ENCODE results near the gene GZMM. TPM values are rescaled to one million over a fixed set of nuclear protein-coding genes. Genes with fewer than 3 reads are reported as not detected.

GZMM gene
- total and polyA plus RNA-seq, 2 experiments from 2014 or later, result 0.29 TPM; not detected in 1

DNA sequence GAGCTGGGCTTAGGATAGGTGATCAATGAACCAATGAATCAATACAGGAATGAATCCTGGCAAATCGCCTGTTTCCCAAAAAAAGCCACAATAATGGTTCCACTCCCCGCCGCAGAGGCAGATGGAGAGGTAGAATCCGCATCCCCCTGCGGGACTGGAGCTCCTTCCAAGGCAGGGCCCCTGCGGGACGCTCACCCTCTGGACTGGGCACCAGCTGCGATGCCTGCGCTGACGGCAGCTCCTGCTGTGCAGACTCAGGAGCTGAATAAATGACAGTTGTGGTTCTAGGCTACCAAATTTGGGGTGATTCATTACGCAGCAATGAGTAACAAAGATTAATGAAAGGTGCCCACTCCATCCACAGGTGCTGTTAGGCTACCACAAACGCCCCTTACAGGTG lies 21.1 kb upstream of the GZMM start:
- Histone ChIP-seq H3K9me2 (ENCODE audit: insufficient read depth) (no peaks in the 10 kb centered on the region), H3K4me3 (no peak overlapping the region), H3K36me3 (ENCODE audit: insufficient read depth) (no peaks in the 10 kb centered on the region), H3K4me2 (no peak overlapping the region), H2AFZ (no peak overlapping the region), H4K20me1 (replicated peaks; ENCODE audit: insufficient read depth) (no peaks in the 10 kb centered on the region), H3K79me2 (replicated peaks; ENCODE audit: insufficient read depth) (no peaks in the 10 kb centered on the region), H3K4me1 (ENCODE audit: insufficient read depth) (no peaks in the 10 kb centered on the region), H3K27ac (ENCODE audit: low read depth) (no peak overlapping the region), H3F3A (replicated peaks; ENCODE audit: low read depth) (0 out of 2 replicates have a peak, but pooled peaks cover 3% of the 10 kb centered on the region), H3K27me3 (ENCODE audit: insufficient read depth) (peaks cover 20% of the 10 kb centered on the region)
- Mint-ChIP-seq H3K4me1 (peaks cover 3% of the 10 kb centered on the region), H3K4me3 (no peak overlapping the region), H3K36me3 (ENCODE audit: low read depth) (peaks cover 17% of the 10 kb centered on the region; the same call in 2 of the 3 replicates), H3K9me3 (peaks cover 24% of the 10 kb centered on the region), H3K27ac (no peak overlapping the region), H3K27me3 (ENCODE audit: insufficient read depth, low read depth, poor library complexity) (peaks cover 17% of the 10 kb centered on the region)
- ATAC-seq (no peak), DNase-seq (ENCODE audit: low spot score) (no peak)
- TF ChIP-seq, protein P1, sequence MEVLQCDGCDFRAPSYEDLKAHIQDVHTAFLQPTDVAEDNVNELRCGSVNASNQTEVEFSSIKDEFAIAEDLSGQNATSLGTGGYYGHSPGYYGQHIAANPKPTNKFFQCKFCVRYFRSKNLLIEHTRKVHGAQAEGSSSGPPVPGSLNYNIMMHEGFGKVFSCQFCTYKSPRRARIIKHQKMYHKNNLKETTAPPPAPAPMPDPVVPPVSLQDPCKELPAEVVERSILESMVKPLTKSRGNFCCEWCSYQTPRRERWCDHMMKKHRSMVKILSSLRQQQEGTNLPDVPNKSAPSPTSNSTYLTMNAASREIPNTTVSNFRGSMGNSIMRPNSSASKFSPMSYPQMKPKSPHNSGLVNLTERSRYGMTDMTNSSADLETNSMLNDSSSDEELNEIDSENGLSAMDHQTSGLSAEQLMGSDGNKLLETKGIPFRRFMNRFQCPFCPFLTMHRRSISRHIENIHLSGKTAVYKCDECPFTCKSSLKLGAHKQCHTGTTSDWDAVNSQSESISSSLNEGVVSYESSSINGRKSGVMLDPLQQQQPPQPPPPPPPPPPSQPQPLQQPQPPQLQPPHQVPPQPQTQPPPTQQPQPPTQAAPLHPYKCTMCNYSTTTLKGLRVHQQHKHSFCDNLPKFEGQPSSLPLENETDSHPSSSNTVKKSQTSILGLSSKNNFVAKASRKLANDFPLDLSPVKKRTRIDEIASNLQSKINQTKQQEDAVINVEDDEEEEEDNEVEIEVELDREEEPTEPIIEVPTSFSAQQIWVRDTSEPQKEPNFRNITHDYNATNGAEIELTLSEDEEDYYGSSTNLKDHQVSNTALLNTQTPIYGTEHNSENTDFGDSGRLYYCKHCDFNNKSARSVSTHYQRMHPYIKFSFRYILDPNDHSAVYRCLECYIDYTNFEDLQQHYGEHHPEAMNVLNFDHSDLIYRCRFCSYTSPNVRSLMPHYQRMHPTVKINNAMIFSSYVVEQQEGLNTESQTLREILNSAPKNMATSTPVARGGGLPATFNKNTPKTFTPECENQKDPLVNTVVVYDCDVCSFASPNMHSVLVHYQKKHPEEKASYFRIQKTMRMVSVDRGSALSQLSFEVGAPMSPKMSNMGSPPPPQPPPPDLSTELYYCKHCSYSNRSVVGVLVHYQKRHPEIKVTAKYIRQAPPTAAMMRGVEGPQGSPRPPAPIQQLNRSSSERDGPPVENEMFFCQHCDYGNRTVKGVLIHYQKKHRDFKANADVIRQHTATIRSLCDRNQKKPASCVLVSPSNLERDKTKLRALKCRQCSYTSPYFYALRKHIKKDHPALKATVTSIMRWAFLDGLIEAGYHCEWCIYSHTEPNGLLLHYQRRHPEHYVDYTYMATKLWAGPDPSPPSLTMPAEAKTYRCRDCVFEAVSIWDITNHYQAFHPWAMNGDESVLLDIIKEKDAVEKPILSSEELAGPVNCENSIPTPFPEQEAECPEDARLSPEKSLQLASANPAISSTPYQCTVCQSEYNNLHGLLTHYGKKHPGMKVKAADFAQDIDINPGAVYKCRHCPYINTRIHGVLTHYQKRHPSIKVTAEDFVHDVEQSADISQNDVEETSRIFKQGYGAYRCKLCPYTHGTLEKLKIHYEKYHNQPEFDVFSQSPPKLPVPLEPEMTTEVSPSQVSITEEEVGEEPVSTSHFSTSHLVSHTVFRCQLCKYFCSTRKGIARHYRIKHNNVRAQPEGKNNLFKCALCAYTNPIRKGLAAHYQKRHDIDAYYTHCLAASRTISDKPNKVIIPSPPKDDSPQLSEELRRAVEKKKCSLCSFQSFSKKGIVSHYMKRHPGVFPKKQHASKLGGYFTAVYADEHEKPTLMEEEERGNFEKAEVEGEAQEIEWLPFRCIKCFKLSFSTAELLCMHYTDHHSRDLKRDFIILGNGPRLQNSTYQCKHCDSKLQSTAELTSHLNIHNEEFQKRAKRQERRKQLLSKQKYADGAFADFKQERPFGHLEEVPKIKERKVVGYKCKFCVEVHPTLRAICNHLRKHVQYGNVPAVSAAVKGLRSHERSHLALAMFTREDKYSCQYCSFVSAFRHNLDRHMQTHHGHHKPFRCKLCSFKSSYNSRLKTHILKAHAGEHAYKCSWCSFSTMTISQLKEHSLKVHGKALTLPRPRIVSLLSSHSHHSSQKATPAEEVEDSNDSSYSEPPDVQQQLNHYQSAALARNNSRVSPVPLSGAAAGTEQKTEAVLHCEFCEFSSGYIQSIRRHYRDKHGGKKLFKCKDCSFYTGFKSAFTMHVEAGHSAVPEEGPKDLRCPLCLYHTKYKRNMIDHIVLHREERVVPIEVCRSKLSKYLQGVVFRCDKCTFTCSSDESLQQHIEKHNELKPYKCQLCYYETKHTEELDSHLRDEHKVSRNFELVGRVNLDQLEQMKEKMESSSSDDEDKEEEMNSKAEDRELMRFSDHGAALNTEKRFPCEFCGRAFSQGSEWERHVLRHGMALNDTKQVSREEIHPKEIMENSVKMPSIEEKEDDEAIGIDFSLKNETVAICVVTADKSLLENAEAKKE (CRISPR knock-in tag; IDR thresholded peaks at IDR 0.05), result no peak
- no peak for TF ChIP-seq ZNF114 (CRISPR knock-in tag; IDR thresholded peaks at IDR 0.05)
- TF ChIP-seq NANOG (IDR thresholded peaks at IDR 0.05; ENCODE audit: borderline replicate concordance), result no peak
- no peak for TF ChIP-seq EZH2 (IDR thresholded peaks at IDR 0.05; ENCODE audit: low read depth, unreplicated experiment)
- no peak for TF ChIP-seq CREB1 (CRISPR knock-in tag; IDR thresholded peaks at IDR 0.05; ENCODE audit: low read depth)
- TF ChIP-seq, protein P2, sequence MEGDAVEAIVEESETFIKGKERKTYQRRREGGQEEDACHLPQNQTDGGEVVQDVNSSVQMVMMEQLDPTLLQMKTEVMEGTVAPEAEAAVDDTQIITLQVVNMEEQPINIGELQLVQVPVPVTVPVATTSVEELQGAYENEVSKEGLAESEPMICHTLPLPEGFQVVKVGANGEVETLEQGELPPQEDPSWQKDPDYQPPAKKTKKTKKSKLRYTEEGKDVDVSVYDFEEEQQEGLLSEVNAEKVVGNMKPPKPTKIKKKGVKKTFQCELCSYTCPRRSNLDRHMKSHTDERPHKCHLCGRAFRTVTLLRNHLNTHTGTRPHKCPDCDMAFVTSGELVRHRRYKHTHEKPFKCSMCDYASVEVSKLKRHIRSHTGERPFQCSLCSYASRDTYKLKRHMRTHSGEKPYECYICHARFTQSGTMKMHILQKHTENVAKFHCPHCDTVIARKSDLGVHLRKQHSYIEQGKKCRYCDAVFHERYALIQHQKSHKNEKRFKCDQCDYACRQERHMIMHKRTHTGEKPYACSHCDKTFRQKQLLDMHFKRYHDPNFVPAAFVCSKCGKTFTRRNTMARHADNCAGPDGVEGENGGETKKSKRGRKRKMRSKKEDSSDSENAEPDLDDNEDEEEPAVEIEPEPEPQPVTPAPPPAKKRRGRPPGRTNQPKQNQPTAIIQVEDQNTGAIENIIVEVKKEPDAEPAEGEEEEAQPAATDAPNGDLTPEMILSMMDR (conservative IDR thresholded peaks at IDR 0.05; ENCODE audit: low read depth in 2 of 2), result no peak

Data from GM23338 (cell line).